Ramos (cell line): Measurements from ENCODE around the gene USP6NL.

ENCODE experiments used
- in situ Hi-C: fragments of 300-500 bp; cut with MboI; formaldehyde crosslinking; loops from one replicate; pipeline ENCODE4 v1.14.3; 2022; ENCODE audit warnings: low sequenced_read_pairs; ENCODE audit not compliant: unreplicated experiment

Gene USP6NL

GRCh38 chr10:11527691-11528255 lies 83.7 kb downstream of the USP6NL start:
- in situ Hi-C loops, result no loop called here

GRCh38 chr10:11527068-11527467 lies 84.4 kb downstream of the USP6NL start:
- in situ Hi-C loops, result no loop called here

- in situ Hi-C loops, result no loop called here
Measured at GRCh38 chr10:11525503-11525902, 85.9 kb downstream of the USP6NL start.

- in situ Hi-C loops, result no loop called here
Measured at GRCh38 chr10:11522821-11523245, 88.6 kb downstream of the USP6NL start.

- in situ Hi-C loops, result no loop called here
Measured at GRCh38 chr10:11521860-11522259, 89.6 kb downstream of the USP6NL start.

- in situ Hi-C loops, result no loop called here
Measured at GRCh38 chr10:11520892-11521291, 90.6 kb downstream of the USP6NL start.

GRCh38 chr10:11517150-11517549 lies 94.3 kb downstream of the USP6NL start:
- in situ Hi-C loops, result loop anchor here (10.0 kb wide), 2 partner anchors 208 to 238 kb away; no protein-coding TSS in a partner anchor

GRCh38 chr10:11516431-11516746 lies 95.1 kb downstream of the USP6NL start:
- in situ Hi-C loops, result loop anchor here (10.0 kb wide), 2 partner anchors 208 to 238 kb away; no protein-coding TSS in a partner anchor

GRCh38 chr10:11515596-11516430 lies 95.6 kb downstream of the USP6NL start:
- in situ Hi-C loops, result loop anchor here (10.0 kb wide), 2 partner anchors 209 to 239 kb away; no protein-coding TSS in a partner anchor

GRCh38 chr10:11513727-11514126 lies 97.7 kb downstream of the USP6NL start:
- in situ Hi-C loops, result loop anchor here (10.0 kb wide), 2 partner anchors 211 to 241 kb away; no protein-coding TSS in a partner anchor

- in situ Hi-C loops, result loop anchor here (10.0 kb wide), 2 partner anchors 212 to 242 kb away; no protein-coding TSS in a partner anchor
Measured at GRCh38 chr10:11512596-11512995, 98.9 kb downstream of the USP6NL start.

GRCh38 chr10:11511321-11511720 lies 100.1 kb downstream of the USP6NL start:
- in situ Hi-C loops, result loop anchor here (10.0 kb wide), 2 partner anchors 213 to 243 kb away; no protein-coding TSS in a partner anchor

GRCh38 chr10:11510736-11511135 lies 100.7 kb downstream of the USP6NL start:
- in situ Hi-C loops, result loop anchor here (10.0 kb wide), 2 partner anchors 214 to 244 kb away; no protein-coding TSS in a partner anchor

- in situ Hi-C loops, result loop anchor here (10.0 kb wide), 2 partner anchors 215 to 245 kb away; no protein-coding TSS in a partner anchor
Measured at GRCh38 chr10:11510281-11510680, 101.2 kb downstream of the USP6NL start.

GRCh38 chr10:11509036-11509435 lies 102.4 kb downstream of the USP6NL start:
- in situ Hi-C loops, result no loop called here

GRCh38 chr10:11506247-11506789 lies 105.1 kb downstream of the USP6NL start:
- in situ Hi-C loops, result no loop called here

- in situ Hi-C loops, result no loop called here
Measured at GRCh38 chr10:11505639-11506038, 105.8 kb downstream of the USP6NL start.

GRCh38 chr10:11504566-11505285 lies 106.7 kb downstream of the USP6NL start:
- in situ Hi-C loops, result no loop called here

GRCh38 chr10:11501600-11501999 lies 109.8 kb downstream of the USP6NL start:
- in situ Hi-C loops, result no loop called here

GRCh38 chr10:11499425-11500071 lies 111.9 kb downstream of the USP6NL start:
- in situ Hi-C loops, result no loop called here
